Activated CD8-positive, alpha-beta memory T cell treated with anti-CD3 and anti-CD28 coated beads for 36 hours (primary cell): ENCODE data around the gene STPG4. TPM values are rescaled to one million over a fixed set of nuclear protein-coding genes. Genes with fewer than 3 reads are reported as not detected.
"Not testable (repeated sequence)": the region's sequence is repeated elsewhere in the genome, so short reads cannot be mapped to it uniquely, and the experiment has no call there.

Experiments used
- CTCF ChIA-PET: fragments of 350-600 bp; sonication (Branson Sonifier 250); formaldehyde crosslinking; loops from one replicate; lab custom pipeline; 2021; ENCODE audit warnings: antibody characterized with exemption; lab: Charles Lee
- POLR2A ChIA-PET: fragments of 350-600 bp; sonication (Branson Sonifier 250); formaldehyde crosslinking; loops from one replicate; lab custom pipeline; 2021; ENCODE audit warnings: antibody characterized with exemption; lab: Charles Lee
- total RNA-seq, 2 experiments: library from RNA; stranded (reverse); gene quantifications; one replicate each; pipeline ENCODE4 v1.2.3, GENCODE V29; 2021

The STPG4 gene
- total RNA-seq, 2 experiments from 2014 or later: 0.23 to 0.32 TPM

DNA sequence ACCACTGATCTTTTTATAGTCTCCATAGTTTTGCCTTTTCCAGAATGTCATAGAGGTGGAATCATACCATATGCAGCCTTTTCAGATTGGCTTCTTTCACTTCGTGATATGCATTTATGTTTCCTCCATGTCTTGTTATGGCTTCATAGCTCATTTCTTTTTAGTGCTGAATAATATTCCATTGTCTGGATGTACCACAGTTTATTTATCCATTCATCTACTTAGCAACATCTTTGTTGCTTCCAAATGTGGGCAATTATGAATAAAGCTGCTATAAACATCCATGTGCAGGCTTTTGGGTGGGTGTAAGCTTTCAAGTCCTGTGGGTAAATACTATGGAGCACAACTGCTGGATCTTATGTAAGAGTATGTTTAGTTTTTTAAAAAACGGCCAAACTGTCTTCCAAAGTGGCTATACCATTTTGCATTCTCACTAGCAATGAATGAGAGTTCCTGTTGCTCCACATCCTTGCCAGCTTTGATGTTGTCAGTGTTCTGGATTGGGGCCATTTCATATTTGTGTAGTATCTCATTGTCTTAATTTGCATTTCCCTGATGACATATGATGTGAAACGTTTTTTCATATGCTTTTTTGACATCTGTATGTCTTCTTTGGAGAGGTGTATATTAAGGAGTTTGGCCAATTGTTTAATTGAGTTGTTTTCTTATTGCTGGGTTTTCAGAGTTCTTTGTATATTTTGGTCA lies 20.6 kb downstream of the STPG4 start:
- ChIA-PET POLR2A (no interaction called here), CTCF (no interaction called here)

DNA sequence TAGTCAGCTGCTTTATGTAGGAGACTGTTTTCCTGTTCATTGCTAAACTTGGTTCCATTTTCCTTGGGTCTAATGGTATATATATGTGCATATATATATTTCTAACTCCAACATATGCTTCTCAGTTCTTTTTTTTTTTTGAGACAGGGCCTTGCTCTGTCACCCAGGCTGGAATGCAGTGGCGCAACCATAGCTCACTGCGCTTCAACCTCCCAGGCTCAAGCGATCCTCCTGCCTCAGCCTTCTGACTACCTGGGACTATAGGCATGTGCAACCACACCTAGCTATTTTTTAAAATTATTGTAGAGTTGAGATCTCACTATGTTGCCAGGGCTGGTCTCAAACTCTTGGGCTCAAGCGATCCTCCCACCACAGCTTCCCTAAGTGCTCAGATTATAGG lies 22.1 kb downstream of the STPG4 start:
- POLR2A ChIA-PET: no interaction called here
- CTCF ChIA-PET: no interaction called here

- CTCF ChIA-PET: no interaction called here
- POLR2A ChIA-PET: no interaction called here
Measured at GRCh38 chr2:47129191-47129706, 25.9 kb downstream of the STPG4 start.

DNA sequence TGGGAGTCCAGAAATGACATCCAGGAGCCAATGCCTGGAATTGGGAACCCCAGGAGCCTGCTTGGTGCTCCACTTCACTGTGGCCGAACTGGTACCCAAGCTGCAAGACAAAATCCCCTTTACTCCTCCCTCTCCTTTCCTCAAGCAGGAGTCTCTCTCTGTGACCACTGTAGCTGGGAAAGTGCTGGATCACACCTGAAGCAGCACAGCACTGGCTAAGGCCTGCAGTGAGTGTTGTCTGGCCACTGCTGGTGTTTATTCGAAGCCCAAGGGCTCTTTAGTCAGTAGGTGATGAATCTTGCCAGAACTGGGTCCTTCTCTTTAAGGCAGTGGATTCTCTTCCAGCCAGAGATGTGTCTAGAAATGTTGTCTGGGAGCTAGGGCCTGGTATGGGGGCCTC lies 26.4 kb downstream of the STPG4 start:
- ChIA-PET POLR2A (no interaction called here), CTCF (no interaction called here)

- POLR2A ChIA-PET: no interaction called here
- CTCF ChIA-PET: no interaction called here
Measured at GRCh38 chr2:47127862-47128543, 27.1 kb downstream of the STPG4 start.

DNA sequence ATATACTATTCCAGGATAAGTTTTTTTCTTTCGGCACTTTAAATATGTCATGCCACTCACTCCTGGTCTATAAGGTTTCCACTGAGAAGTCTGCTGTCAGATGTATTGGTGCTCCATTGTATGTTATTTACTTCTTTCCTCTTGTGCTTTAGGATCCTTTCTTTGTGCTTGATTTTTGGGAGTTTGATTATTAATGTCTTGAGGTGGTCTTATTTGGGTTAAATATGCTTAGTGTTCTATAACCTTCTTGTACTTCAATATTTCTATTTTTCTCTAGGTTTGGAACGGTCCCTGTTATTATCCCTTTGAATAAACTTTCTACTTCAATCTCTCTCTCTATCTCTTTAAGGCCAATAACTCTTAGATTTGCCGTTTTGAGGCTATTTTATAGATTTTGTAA lies 28.3 kb downstream of the STPG4 start:
- ChIA-PET POLR2A (no interaction called here), CTCF (no interaction called here)

DNA sequence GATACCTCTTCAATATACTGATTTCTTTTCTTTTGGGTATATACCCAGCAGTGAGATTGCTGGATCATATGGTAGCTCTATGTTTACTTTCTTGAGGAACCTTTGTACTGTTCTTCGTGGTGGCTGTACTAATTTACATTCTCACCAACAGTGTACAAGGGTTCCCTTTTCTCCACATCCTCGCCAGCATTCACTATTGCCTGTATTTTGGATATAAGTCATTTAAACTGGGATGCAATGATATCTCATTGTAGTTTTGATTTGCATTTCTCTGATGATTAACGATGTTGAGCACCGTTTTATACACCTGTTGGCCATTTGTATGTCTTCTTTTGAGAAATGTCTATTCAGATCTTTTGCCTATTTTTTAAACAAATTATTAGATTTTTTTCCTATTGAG lies 30.4 kb downstream of the STPG4 start:
- POLR2A ChIA-PET, CTCF ChIA-PET: not testable (repeated sequence)

GRCh38 chr2:47120424-47120823 lies 34.7 kb downstream of the STPG4 start:
- POLR2A ChIA-PET, CTCF ChIA-PET: not testable (repeated sequence)

GRCh38 chr2:47119001-47119400 lies 36.1 kb downstream of the STPG4 start:
- ChIA-PET CTCF (no interaction called here), POLR2A (no interaction called here)

DNA sequence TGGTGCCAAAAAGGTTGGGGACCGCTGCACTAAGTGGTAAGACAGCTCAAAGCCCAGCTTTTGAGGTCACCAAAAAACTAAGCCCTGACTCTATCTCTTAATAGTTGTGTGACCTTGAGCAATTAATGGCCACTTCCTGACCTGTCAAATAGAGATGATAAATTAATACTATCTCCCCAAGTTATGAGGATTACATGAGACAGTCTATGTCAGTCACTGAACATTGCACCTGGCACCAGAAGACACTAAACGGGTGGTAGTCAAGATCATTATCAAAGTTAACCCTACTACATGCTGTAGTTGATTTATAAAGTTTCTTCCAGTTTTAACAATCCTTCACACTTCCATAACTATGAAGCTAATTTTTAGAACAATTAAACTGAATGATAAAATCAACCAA lies 36.5 kb downstream of the STPG4 start:
- POLR2A ChIA-PET: no interaction called here
- CTCF ChIA-PET: no interaction called here

DNA sequence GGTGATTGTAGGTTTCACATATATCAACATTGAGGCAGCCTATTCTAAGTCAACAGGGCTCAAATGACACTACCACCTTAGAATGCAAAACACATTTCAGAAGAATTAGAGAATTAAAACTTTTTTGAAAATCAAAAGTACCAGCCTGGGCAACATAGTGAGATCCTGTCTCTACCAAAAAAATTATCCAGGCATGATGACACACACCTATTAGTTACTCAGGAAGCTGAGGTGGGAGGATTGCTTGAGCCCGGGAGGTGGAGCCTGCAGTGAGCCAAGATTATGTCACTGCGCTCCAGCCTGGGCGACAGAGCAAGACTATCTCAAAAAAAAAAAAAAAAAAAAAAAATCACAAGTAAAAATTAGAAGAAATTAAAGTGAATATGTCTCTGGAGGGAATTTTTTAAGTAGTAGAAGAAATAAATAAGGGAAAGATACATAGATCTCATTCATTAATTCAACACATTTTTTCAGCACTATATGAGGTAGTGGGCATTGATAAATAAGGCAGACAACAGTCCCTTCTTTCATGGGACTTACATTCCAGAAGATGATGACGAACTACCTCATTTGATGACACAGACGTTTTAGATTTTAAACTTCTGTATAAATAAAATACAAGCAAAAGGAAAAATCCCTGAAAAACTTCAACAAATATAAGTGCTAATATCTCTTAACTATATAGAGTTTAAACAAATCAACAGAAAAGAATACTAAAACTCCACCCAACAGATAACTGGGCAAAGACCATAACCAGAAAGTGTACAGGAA lies 42.3 kb downstream of the STPG4 start:
- CTCF ChIA-PET: interaction anchor here (0.5 kb wide), 1 partner anchor 659 kb away, joined by 3 read pairs; no protein-coding TSS in a partner anchor
- POLR2A ChIA-PET: no interaction called here

GRCh38 chr2:47109680-47110079 lies 45.4 kb downstream of the STPG4 start:
- ChIA-PET CTCF (interaction anchor here (0.7 kb wide), 1 partner anchor 546 kb away, joined by 3 read pairs; no protein-coding TSS in a partner anchor), POLR2A (interaction anchor here (0.6 kb wide), 1 partner anchor 605 kb away, joined by 11 read pairs; no protein-coding TSS in a partner anchor)

DNA sequence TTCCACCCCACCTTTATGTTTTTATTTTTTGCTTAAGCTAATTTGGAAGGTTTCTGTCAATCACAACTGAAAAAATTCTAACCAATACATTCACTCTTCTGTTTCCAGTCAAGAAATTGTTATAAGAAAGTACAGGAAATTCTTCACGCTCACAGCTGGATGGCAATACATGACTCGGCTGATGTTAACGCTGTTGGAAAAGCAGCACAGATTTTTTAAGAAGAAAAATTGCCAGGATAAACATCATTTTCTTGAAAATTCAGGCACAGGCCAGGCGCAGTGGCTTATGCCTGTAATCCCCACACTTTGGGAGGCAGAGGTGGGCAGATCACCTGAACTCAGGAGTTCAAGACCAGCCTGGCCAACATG lies 46.1 kb downstream of the STPG4 start:
- CTCF ChIA-PET: no interaction called here
- POLR2A ChIA-PET: interaction anchor here (0.6 kb wide), 1 partner anchor 606 kb away, joined by 11 read pairs; no protein-coding TSS in a partner anchor

DNA sequence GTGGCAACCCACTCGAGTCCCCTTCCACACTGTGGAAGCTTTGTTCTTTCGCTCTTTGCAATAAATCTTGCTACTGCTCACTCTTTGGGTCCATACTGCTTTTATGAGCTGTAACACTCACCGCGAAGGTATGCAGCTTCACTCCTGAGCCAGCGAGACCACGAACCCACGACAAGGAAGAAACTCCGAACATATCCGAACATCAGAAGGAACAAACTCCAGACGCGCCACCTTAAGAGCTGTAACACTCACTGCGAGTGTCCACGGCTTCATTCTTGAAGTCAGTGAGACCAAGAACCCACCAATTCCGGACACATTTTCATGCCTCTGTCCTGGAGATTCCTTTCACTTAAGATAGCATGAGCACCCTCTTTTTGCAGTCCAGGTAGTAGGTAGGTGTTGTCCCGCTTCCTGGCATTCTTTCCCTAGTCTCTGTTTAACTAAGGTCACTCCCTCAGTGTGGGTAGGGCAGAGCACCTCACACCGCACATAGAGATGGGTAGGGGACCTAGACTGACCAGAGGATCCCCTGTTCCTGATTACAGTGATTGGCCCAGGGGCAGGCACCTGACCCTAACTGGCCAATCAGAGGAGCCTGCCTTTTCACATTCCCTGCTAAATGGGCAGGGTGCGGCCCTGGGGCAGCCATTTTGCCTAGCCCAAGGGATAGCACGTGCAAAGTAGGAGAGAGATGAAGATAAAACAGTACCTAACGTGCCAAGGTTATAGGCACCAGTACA lies 46.7 kb downstream of the STPG4 start:
- CTCF ChIA-PET, POLR2A ChIA-PET: not testable (repeated sequence)

DNA sequence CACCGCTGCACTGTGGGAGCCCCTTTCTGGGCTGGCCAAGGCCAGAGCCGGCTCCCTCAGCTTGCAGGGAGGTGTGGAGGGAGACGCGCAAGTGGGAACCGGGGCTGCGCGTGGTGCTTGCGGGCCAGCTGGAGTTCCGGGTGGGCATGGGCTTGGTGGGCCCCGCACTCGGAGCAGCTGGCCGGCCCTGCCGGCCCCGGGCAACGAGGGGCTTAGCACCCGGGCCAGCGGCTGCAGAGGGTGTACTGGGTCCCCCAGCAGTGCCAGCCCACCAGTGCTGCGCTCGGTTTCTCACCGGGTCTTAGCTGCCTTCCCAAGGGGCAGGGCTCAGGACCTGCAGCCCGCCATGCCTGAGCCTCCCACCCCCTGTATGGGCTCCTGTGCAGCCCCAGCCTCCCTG lies 47.9 kb downstream of the STPG4 start:
- POLR2A ChIA-PET, CTCF ChIA-PET: not testable (repeated sequence)

GRCh38 chr2:47106231-47106630 lies 48.9 kb downstream of the STPG4 start:
- POLR2A ChIA-PET, CTCF ChIA-PET: not testable (repeated sequence)

DNA sequence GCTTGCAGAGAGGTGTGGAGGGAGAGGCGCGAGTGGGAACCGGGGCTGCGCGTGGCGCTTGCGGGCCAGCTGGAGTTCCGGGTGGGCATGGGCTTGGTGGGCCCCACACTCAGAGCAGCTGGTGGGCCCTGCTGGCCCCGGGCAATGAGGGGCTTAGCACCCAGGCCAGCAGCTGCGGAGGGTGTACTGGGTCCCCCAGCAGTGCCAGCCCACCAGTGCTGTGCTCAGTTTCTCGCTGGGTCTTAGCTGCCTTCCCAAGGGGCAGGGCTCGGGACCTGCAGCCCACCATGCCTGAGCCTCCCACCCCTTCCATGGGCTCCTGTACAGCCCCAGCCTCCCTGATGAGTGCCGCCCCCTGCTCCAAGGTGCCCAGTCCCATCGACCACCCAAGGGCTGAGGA lies 55.4 kb downstream of the STPG4 start:
- POLR2A ChIA-PET, CTCF ChIA-PET: not testable (repeated sequence)

DNA sequence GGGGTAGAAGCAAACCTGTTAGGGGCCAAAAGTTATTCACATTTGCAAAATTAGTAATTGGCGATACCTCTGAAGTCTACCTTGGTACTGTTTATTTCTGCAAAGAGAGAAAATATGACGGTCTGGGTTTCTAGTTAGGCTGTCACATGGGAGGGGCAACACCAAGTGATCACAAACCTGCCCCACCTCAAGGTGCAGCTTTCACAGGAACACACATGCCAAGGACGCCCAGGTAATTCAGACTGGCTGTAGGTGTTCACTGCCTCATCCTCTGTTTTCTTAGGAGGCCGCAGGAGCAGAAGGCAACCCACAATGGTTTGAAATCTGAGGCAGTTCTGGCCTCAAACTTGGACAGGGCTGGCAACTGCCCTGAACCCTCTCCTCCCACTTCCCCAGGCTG lies 56.2 kb downstream of the STPG4 start:
- CTCF ChIA-PET: no interaction called here
- POLR2A ChIA-PET: no interaction called here

DNA sequence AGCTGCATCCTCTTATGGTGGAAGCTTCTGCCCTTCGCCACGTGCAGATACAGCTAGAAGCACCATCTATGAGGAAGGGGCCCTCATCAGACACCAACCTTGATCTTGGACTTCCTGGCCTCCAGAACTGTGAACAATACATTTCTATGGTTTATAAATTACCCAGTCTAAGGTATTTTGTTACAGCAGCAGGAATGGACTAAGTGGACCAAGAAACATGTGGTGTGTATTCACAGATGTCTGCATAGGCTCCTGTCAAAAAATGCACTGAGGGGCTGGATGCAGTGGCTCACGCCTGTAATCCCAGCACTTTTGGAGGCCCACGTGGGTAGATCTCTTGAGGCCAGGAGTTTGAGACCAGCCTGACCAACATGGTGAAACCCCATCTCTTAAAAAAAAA lies 57.5 kb downstream of the STPG4 start:
- CTCF ChIA-PET: no interaction called here
- POLR2A ChIA-PET: no interaction called here
